AG08396 (cell line): Measurements from ENCODE around the gene THBS1.

ENCODE experiments used
- DNase-seq: peaks from one replicate; pipeline ENCODE4 v3.0.0; 2012; ENCODE audit warnings: low spot score, mixed read lengths

THBS1 gene

DNA sequence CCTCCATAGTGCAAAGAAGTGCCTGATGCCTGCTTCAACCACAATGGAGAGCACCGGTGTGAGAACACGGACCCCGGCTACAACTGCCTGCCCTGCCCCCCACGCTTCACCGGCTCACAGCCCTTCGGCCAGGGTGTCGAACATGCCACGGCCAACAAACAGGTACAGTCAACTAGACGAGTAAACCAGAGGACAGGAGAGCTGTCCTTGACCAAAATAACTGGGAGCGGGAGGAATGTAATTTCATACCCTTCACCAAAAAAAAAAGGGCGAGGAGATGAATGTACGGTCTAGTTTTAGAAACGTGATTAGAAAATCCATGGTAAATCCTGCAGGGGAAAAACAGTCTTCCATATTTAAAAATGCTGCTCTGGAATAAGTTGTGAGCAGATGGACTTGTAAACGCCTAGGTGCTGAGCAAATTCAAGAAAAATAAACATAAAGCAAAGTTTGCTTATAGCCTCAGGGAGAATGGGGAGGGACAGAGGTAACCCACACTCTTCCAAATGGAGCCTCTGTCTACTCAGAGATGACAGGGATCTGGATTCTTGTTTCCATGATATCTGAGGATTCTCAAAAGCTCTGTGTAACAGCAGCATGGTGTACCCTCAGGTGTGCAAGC, 8.4 kb downstream of the THBS1 start:
- DNase-seq: no peak

DNA sequence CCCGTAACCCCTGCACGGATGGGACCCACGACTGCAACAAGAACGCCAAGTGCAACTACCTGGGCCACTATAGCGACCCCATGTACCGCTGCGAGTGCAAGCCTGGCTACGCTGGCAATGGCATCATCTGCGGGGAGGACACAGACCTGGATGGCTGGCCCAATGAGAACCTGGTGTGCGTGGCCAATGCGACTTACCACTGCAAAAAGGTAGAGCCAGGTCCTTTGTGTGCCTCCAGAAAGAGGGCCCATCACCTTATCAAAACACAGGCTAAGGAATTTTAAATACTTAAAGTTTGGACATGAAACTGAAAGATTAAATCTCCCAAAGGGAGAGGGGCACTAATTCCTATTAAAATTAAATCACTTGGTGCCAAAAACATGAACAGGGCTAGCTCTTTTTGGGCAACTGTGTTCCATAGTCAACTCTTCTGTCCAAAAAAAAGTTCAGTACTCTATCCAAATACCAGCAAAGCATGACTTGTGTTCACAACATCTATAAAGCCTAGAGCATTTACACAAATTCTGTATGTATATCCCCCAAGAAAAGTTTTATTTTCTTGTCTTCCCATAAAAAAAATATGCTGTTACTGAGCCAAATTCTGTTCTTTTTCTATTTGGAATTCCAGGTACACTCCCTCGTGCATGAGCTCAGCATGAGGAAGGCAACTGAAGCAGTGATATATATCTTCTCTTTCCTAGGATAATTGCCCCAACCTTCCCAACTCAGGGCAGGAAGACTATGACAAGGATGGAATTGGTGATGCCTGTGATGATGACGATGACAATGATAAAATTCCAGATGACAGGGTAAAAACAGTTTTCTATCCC, 9.2 kb downstream of the THBS1 start:
- DNase-seq: no peak

DNA sequence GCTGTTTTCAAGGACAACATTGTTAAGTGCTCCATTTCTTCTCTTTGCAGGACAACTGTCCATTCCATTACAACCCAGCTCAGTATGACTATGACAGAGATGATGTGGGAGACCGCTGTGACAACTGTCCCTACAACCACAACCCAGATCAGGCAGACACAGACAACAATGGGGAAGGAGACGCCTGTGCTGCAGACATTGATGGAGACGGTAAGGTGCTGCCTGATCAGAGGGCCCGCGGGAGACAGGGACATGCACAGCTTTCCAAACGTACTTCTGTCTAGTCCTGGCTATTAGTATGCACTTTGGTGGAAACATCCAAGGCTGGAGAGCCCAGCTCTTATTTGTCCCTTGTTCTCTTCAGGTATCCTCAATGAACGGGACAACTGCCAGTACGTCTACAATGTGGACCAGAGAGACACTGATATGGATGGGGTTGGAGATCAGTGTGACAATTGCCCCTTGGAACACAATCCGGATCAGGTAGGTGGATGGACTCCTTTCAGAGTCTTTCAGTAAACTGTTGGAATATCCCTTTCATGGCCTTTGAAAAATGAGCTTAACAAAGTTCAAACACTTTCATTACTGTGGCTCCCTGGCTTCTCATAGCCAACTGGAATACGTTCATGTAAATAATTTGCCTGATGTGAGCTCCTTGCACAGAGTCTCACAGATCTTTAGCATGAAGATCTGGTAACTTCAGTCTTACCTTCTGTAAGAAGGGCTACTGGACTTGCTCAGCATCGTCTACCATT, 10.4 kb downstream of the THBS1 start:
- DNase-seq: no peak

DNA sequence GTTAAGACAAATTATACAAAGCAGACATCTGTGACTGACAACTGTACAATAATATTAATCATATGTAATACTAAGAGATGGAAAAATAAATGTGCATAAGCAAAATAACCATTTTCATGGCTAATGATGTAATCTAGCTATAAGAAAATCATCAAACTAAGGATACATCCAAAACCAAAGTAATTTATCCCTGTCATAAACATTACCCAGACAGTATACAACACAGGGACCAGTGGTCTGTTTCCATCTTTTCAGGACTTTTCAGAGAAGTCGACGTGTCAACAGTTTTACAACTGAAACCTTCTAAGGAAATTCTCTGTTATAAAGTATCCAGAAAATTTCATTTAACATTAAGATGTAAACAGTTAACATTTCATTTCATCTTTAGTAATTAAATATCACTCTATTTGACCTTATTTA, 11.0 kb downstream of the THBS1 start:
- no peak for DNase-seq

DNA sequence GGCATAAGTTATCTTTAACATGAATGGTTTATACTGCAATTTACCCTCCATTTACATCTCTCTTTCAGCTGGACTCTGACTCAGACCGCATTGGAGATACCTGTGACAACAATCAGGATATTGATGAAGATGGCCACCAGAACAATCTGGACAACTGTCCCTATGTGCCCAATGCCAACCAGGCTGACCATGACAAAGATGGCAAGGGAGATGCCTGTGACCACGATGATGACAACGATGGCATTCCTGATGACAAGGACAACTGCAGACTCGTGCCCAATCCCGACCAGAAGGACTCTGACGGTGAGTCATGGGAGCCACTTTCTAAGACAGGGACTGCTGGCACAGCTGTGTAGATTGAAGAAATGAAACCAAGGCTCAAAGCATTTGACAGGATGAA, 11.6 kb downstream of the THBS1 start:
- DNase-seq: no peak

DNA sequence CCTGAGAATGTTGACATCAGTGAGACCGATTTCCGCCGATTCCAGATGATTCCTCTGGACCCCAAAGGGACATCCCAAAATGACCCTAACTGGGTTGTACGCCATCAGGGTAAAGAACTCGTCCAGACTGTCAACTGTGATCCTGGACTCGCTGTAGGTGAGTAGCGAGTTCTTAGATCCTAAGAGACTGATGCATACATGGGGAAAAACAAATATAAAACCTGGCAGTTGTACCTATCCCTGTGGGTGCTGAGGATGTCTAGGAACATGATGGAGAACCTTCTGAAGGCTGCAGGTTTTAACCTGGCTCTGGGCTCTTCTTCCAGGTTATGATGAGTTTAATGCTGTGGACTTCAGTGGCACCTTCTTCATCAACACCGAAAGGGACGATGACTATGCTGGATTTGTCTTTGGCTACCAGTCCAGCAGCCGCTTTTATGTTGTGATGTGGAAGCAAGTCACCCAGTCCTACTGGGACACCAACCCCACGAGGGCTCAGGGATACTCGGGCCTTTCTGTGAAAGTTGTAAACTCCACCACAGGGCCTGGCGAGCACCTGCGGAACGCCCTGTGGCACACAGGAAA, 12.3 kb downstream of the THBS1 start:
- DNase-seq: no peak

DNA sequence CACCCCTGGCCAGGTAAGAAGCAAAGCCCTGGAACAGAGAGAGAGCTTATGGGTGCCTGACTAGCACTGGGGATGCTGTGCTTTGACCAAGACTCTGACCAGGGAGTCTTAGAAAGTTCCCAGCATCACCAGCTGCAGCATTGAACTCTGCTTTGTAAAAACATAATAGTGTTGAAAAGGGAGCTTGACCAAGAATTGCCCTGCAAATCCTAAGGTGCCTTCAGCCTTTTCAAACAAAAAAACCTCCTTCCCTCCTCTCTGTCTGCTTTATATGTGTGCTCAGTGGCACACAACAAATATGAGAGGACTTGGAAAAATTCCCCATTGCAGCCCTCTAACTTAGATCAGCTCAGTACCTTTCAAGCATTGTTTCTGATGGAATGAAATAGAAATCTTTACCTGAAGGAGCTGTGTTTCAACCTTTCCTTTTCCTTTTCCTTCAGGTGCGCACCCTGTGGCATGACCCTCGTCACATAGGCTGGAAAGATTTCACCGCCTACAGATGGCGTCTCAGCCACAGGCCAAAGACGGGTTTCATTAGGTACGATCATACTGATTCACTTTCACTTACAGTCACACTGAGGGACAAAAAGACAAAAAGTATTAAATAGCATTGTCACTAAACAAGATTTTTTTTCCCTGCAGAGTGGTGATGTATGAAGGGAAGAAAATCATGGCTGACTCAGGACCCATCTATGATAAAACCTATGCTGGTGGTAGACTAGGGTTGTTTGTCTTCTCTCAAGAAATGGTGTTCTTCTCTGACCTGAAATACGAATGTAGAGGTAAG, 13.0 kb downstream of the THBS1 start:
- no peak for DNase-seq

DNA sequence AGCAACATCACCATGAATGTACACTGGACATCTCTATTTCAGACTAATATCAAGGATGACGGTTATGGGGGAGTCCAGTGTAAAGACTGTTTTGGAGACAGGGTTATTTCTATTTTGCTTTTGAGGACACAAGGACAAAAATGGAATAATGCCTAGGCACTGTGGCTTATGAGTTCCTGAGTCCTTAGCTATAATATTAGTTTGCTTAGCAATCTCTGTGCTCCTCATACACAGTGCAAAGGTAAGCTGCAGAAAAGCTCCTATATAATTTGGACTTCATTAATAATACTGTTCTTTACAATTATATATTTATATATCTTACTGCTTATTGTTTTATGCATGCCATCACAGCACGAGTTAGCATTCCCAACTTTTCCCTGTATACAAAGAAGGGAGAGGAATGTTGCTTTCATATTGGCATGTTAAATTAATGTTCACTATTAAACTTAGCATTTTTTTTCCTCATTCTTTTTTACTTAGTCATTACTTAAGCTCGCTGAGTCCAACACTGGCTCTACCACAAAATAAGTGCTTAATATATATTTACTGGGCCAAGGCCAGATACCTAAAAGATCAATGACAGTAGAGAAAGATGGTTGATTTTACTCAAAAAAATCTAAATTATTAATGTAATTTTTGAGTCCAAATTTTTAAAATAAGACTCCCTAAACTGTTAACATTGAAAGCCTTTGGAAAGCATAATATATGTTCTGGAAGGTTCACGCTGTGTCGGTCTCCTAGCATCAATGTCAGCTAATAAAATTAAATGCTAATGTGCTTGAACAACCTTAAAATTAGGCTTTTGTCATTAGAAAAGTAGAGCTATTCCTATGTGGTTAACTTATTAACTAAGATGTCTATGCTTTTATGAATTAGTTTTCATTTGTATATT, 13.8 kb downstream of the THBS1 start:
- no peak for DNase-seq

DNA sequence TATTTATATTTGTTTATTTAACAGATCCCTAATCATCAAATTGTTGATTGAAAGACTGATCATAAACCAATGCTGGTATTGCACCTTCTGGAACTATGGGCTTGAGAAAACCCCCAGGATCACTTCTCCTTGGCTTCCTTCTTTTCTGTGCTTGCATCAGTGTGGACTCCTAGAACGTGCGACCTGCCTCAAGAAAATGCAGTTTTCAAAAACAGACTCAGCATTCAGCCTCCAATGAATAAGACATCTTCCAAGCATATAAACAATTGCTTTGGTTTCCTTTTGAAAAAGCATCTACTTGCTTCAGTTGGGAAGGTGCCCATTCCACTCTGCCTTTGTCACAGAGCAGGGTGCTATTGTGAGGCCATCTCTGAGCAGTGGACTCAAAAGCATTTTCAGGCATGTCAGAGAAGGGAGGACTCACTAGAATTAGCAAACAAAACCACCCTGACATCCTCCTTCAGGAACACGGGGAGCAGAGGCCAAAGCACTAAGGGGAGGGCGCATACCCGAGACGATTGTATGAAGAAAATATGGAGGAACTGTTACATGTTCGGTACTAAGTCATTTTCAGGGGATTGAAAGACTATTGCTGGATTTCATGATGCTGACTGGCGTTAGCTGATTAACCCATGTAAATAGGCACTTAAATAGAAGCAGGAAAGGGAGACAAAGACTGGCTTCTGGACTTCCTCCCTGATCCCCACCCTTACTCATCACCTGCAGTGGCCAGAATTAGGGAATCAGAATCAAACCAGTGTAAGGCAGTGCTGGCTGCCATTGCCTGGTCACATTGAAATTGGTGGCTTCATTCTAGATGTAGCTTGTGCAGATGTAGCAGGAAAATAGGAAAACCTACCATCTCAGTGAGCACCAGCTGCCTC, 14.7 kb downstream of the THBS1 start:
- DNase-seq: no peak

DNA sequence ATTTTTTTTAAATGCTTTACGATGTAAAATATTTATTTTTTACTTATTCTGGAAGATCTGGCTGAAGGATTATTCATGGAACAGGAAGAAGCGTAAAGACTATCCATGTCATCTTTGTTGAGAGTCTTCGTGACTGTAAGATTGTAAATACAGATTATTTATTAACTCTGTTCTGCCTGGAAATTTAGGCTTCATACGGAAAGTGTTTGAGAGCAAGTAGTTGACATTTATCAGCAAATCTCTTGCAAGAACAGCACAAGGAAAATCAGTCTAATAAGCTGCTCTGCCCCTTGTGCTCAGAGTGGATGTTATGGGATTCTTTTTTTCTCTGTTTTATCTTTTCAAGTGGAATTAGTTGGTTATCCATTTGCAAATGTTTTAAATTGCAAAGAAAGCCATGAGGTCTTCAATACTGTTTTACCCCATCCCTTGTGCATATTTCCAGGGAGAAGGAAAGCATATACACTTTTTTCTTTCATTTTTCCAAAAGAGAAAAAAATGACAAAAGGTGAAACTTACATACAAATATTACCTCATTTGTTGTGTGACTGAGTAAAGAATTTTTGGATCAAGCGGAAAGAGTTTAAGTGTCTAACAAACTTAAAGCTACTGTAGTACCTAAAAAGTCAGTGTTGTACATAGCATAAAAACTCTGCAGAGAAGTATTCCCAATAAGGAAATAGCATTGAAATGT, 15.6 kb downstream of the THBS1 start:
- no peak for DNase-seq

DNA sequence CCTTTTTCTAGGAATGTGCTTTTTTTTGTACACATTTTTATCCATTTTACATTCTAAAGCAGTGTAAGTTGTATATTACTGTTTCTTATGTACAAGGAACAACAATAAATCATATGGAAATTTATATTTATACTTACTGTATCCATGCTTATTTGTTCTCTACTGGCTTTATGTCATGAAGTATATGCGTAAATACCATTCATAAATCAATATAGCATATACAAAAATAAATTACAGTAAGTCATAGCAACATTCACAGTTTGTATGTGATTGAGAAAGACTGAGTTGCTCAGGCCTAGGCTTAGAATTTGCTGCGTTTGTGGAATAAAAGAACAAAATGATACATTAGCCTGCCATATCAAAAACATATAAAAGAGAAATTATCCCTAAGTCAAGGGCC, 16.5 kb downstream of the THBS1 start:
- no peak for DNase-seq

DNA sequence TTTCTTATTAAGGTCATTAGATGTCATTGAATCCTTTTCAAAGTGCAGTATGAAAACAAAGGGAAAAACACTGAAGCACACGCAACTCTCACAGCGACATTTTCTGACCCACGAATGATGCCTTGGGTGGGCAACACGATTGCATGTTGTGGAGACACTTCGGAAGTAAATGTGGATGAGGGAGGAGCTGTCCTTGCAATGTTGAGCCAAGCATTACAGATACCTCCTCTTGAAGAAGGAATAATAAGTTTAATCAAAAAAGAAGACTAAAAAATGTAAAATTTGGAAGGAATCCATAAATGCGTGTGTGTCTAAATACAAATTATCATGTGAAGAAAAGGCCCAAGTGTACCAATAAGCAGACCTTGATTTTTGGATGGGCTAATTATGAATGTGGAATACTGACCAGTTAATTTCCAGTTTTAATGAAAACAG, 16.9 kb downstream of the THBS1 start:
- no peak for DNase-seq

DNA sequence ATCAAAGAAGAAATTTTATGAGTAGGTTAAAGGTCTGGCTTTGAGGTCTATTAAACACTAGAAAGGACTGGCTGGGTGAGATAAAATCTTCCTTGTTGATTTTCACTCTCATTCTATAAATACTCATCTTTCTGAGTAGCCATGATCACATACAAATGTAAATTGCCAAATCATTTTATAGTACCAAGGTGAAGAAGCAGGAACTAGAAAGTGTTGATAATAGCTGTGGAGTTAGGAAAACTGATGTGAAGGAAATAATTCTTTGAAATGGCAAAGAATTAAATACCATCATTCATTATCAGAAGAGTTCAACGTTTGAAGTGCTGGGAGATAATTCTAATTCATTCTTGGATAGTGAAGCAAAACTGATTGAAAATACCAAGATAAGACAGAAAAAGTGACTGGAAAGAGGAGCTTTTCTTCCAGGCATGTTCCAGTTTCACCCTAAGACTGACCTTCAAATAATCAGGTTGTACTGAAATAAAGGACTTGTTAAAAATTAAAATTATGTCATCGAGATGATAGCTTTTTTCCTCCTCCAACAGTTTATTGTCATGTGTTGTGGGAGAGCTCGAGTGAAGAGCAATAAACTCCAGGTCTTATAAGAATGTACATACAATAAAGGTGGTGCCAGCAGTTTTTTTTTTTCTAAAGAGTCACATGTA, 17.4 kb downstream of the THBS1 start:
- DNase-seq: no peak

DNA sequence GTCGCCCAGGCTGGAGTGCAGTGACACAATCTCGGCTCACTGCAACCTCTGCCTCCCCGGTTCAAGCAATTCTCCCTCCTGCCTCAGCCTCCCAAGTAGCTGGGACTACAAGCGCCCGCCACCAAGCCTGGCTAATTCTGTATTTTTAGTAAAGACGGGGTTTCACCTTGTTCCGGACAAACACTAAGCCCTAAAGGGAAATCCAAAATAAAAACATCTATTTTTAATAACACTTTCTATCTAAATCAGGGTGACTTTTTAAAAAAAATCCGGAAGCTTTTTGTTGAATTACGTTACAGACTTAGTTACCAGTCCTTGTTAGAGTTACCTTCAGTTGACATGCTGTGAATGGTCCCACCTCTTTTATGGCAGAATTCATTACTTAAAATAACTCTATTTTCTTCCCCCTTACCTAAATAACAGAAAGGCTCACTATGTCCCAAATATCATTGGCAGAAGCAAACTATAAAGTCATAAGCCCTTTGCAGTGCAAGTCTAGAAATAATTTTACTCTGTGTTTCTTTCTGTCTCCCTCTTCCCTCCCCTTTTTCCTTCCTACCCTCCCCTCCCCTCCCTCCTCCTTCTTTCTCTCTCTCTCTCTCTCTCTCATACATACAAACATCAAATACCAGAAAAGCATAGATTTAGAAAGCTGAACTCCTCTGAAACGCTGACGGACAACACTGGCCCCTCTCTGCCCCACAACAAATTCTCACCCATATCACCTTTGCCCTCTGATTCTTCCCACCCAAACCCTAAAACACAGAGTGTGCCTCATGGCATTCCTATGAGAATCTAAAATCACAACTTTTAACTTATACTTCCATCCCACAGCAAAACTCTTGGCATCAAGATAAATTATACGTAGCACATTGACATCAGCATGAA, 18.3 kb downstream of the THBS1 start:
- DNase-seq: no peak

DNA sequence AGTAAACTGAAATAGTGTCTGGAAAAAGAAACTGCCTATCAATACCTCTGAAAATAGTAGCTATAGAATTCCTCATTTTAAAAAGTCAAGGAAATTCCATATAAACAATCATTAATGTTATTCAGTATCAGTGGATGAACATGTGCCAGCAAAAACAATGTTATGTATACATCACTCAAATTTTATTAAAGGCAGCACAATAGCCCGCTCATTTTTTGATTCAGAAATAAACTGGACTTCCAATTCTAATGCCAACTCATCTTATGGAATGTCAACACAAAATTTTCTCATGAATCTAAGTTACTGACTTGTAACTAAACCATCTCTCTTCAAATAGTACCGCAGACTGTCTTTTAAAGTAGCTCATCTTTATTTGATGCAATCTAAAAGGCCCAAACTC, 19.0 kb downstream of the THBS1 start:
- no peak for DNase-seq

DNA sequence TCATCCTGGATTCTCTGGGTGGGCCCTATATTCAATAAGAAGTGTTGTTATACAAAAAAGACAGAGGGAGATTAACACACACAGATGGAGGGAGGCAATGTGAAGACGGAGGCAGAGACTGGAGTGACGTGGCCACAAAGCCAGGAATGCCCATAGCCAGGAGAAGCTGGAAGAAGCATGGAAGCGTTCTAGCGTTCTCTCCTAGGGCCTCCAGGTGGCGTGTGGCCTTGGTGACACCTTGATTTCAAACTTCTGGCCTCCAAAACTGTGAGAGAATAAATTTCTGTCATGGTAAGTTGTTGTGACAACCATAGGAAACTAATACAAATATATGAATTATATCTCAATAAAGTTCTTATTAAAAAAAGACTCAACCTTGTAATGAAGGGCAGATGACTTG, 21.3 kb downstream of the THBS1 start:
- DNase-seq: no peak

DNA sequence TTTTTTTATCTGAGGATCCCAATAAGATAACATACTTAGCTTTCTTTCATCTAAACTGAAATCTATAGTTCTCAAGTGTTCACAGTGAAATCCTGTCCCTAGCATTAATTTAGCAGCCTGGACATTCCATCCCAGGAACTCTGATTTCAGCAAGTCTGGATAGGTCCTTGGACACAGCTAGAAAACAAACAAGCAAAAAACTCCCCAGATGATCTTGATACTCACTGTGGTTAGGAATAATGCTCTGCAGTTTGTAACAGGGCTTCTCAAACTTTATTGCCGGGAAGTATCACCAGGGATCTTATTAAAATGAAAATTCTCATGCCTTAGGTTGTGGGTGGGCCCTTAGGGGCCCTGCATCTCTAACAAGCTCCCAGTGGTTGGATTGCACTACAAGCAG, 24.3 kb downstream of the THBS1 start:
- no peak for DNase-seq
